Activated CD4-positive, alpha-beta T cell treated with anti-CD3 and anti-CD28 coated beads, Interleukin-2, amount 10 ng/mL, durations not matched to agents 24 days and 14 days (primary cell): ENCODE measurements around the gene MTCL1. TPM values are rescaled to one million over a fixed set of nuclear protein-coding genes. Genes with fewer than 3 reads are reported as not detected.
A peak's percentile ranks its signal among the peaks of the same experiment; 100 is the strongest.

ENCODE experiments used
- DNase-seq: peaks from one replicate; pipeline ENCODE4 v3.0.0; 2022
- H3K27ac Mint-ChIP-seq: one replicate; pipeline ENCODE4 v1.8.0; 2022; ENCODE audit warnings: mild to moderate bottlenecking, mixed read lengths
- H3K27me3 Mint-ChIP-seq: one replicate; pipeline ENCODE4 v1.8.0; 2022; ENCODE audit warnings: mixed read lengths
- H3K36me3 Mint-ChIP-seq: one replicate; pipeline ENCODE4 v1.8.0; 2022; ENCODE audit warnings: low read depth, mild to moderate bottlenecking, mixed read lengths
- H3K4me1 Mint-ChIP-seq: one replicate; pipeline ENCODE4 v1.8.0; 2021; ENCODE audit warnings: mixed read lengths
- H3K4me3 Mint-ChIP-seq: one replicate; pipeline ENCODE4 v1.8.0; 2022; ENCODE audit warnings: mild to moderate bottlenecking, moderate library complexity, mixed read lengths
- H3K9me3 Mint-ChIP-seq: one replicate; pipeline ENCODE4 v1.8.0; 2021; ENCODE audit warnings: mixed read lengths
- intact Hi-C: fragments of 100-400 bp; cut with micrococcal nuclease; formaldehyde crosslinking; loops from one replicate; pipeline ENCODE4 v1.15.1; 2023
- total RNA-seq: library from RNA; stranded (reverse); gene quantifications from 2 replicates; pipeline ENCODE4 v1.2.3, GENCODE V29; 2022

Gene MTCL1
- total RNA-seq, 1 donor from 2014 or later, result 0.09 TPM

- no peak for DNase-seq
- no peaks in the 10 kb centered on the region for H3K36me3 Mint-ChIP-seq
- no peaks in the 10 kb centered on the region for H3K9me3 Mint-ChIP-seq
- H3K4me3 Mint-ChIP-seq, result no peak overlapping the region
- peaks cover 9% of the 10 kb centered on the region for H3K27me3 Mint-ChIP-seq
- no peak overlapping the region for H3K27ac Mint-ChIP-seq
- intact Hi-C loops, result no loop called here
- H3K4me1 Mint-ChIP-seq, result no peaks in the 10 kb centered on the region
Observed at GRCh38 chr18:8726963-8727705, 21.8 kb downstream of the MTCL1 start.

DNA sequence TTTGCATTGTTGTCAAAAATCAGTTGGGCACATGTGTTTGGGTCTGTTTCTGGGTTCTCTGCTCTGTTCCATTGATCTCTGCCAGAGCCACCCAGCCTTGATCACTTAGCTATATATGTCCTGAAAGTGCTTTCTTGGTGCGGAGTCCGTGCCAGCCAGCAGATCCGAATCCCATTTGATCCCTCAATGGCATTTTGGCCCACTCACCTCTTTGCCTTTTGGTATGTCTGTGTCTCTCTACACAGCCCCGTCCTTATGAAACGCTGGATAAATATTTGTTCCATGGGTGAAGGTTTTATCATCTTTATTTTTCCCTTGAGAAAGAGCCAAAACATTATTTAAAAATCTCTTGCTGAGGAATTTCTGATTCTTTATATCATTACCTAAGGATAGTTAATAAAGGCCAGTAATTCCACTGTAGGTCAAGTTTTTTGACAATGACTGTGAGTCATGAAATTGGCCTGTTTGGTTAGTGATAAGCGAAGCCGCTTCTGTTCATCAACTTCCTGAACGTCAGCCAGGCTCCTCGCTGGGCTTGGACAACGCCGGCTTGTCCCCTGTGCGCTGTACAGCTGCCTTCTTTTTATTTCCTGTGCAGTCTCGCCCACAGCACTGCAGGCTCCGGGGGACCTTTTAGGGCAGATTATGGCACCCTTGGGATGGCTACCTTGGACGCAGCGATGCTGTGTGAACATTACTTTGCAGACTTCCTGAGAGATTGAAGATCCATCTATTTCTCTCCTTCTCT is 24.9 kb downstream of the MTCL1 start:
- intact Hi-C loops, result no loop called here
- Mint-ChIP-seq H3K27me3 (peaks cover 7% of the 10 kb centered on the region), H3K27ac (no peak overlapping the region), H3K4me1 (no peaks in the 10 kb centered on the region), H3K36me3 (no peaks in the 10 kb centered on the region), H3K9me3 (no peaks in the 10 kb centered on the region), H3K4me3 (no peak overlapping the region)
- DNase-seq, result no peak

- Mint-ChIP-seq H3K9me3 (no peaks in the 10 kb centered on the region), H3K4me3 (no peak overlapping the region), H3K36me3 (no peaks in the 10 kb centered on the region), H3K4me1 (no peaks in the 10 kb centered on the region), H3K27me3 (peaks cover 5% of the 10 kb centered on the region), H3K27ac (no peak overlapping the region)
- intact Hi-C loops, result no loop called here
- DNase-seq, result no peak
Observed at GRCh38 chr18:8732442-8733360, 27.3 kb downstream of the MTCL1 start.

- H3K27me3 Mint-ChIP-seq, result peaks cover 2% of the 10 kb centered on the region
- H3K36me3 Mint-ChIP-seq, result no peaks in the 10 kb centered on the region
- H3K9me3 Mint-ChIP-seq, result no peaks in the 10 kb centered on the region
- no peaks in the 10 kb centered on the region for H3K4me1 Mint-ChIP-seq
- H3K4me3 Mint-ChIP-seq, result no peak overlapping the region
- H3K27ac Mint-ChIP-seq, result no peak overlapping the region
- intact Hi-C loops, result no loop called here
- DNase-seq, result no peak
Observed at GRCh38 chr18:8734496-8734895, 29.1 kb downstream of the MTCL1 start.

GRCh38 chr18:8735274-8735673 is 29.9 kb downstream of the MTCL1 start:
- intact Hi-C loops, result no loop called here
- Mint-ChIP-seq H3K27me3 (no peaks in the 10 kb centered on the region), H3K4me1 (no peaks in the 10 kb centered on the region), H3K36me3 (no peaks in the 10 kb centered on the region), H3K27ac (no peak overlapping the region), H3K4me3 (no peak overlapping the region), H3K9me3 (no peaks in the 10 kb centered on the region)
- no peak for DNase-seq

GRCh38 chr18:8741117-8741516 is 35.8 kb downstream of the MTCL1 start:
- DNase-seq, result no peak
- Mint-ChIP-seq H3K27ac (no peak overlapping the region), H3K4me3 (no peak overlapping the region), H3K9me3 (peaks cover 13% of the 10 kb centered on the region), H3K4me1 (peaks cover 18% of the 10 kb centered on the region), H3K36me3 (no peaks in the 10 kb centered on the region), H3K27me3 (peaks cover 7% of the 10 kb centered on the region)
- intact Hi-C loops, result no loop called here

DNA sequence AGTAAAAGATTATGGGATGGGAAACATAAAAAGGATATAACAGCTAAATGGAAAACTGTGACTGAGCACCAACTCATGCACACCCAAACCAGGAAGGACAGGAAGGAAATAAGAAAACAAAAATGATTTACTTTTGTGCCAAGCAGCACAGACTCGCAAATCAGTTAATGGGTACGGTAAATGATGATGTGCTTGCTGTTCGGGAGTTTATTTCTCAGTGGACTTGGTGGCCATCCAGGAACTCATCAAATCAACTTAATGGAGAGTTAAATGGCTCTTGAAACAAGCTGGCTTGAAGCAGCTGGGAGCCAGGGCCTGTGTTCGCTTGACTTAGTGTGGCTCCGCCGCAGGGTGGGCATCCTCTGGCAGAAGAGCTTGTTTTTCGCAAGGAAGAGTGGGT is 36.2 kb downstream of the MTCL1 start:
- intact Hi-C loops, result no loop called here

DNA sequence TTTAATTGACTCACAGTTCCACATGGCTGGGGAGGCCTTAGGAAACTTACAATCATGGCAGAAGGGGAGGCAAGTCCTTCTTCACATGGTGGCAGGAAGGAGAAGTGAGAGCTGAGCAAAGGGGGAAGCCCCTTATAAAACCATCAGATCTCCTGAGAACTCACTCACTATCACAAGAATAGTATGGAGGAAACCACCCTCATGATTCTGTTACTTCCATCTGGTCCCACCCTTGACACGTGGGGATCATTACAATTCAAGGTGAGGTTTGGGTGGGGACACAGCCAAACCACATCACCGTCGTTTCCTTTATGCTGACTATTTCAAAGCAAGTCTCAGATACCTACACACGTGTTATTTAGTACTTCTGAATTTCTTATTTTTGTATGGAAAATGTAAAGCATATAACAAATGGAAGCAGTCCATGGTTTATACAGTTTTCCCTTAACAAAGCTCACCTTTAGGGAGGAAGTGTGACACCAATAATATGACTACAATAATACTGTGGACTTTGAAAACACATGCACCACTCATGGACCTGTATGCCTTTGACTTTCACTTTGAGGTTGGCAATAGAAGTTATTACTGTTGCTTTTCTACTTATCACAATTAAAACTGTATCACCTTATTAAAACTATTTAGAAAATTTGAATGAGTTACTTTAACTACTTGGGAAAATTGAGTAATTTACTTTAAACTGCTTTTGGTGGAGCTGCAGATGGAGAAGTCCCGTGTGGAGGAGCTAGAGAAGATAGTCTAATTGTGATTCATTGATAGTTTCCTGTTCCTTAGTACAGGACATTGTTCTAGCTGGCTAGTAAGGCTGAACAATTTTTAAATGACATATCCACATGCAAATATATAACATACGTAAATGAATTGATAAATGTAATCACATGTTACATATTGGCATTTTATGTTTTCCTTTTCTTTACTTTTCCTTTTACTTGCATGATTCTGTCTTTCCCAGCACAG is 37.3 kb downstream of the MTCL1 start:
- Mint-ChIP-seq H3K4me1 (peaks cover 18% of the 10 kb centered on the region), H3K9me3 (peaks cover 13% of the 10 kb centered on the region), H3K4me3 (no peak overlapping the region), H3K27me3 (peaks cover 7% of the 10 kb centered on the region), H3K27ac (no peak overlapping the region), H3K36me3 (no peaks in the 10 kb centered on the region)
- intact Hi-C loops, result no loop called here
- no peak for DNase-seq

More for the DNA sequence above, 36.2 kb downstream of the MTCL1 start:
- no peak overlapping the region for H3K27ac Mint-ChIP-seq
- H3K4me3 Mint-ChIP-seq, result no peak overlapping the region
- H3K4me1 Mint-ChIP-seq, result peaks cover 18% of the 10 kb centered on the region
- H3K9me3 Mint-ChIP-seq, result peaks cover 13% of the 10 kb centered on the region
- H3K36me3 Mint-ChIP-seq, result no peaks in the 10 kb centered on the region
- peaks cover 7% of the 10 kb centered on the region for H3K27me3 Mint-ChIP-seq
- no peak for DNase-seq

- no peak for DNase-seq
- no peak overlapping the region for H3K4me3 Mint-ChIP-seq
- H3K4me1 Mint-ChIP-seq, result peaks cover 18% of the 10 kb centered on the region
- no peak overlapping the region for H3K27ac Mint-ChIP-seq
- peaks cover 13% of the 10 kb centered on the region for H3K9me3 Mint-ChIP-seq
- no peaks in the 10 kb centered on the region for H3K36me3 Mint-ChIP-seq
- peaks cover 7% of the 10 kb centered on the region for H3K27me3 Mint-ChIP-seq
- intact Hi-C loops, result no loop called here
Observed at GRCh38 chr18:8744038-8744437, 38.7 kb downstream of the MTCL1 start.

DNA sequence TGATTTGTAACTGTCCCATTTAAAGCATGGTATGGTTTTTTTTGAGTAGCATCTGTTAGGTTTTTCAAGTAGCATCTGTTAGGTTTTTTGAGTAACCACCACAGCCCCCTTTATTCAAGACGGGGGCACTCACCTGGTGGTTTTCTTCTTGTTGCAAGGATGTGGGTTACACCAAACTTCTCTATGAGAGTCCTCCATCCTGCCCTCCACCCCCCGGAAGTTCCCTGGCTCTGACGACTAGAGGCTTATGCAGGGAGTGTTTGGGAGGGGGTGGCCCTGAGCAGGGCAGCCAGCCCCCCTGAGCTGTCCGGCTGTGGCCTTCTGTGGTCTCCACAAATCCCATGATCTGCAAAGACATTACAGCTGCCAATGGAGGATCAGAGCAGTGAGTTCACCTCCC is 39.3 kb downstream of the MTCL1 start:
- peak overlapping the region; percentile 32 for H3K4me3 Mint-ChIP-seq
- H3K9me3 Mint-ChIP-seq, result peaks cover 13% of the 10 kb centered on the region
- no peaks in the 10 kb centered on the region for H3K36me3 Mint-ChIP-seq
- H3K27ac Mint-ChIP-seq, result no peak overlapping the region
- peaks cover 18% of the 10 kb centered on the region for H3K4me1 Mint-ChIP-seq
- peaks cover 7% of the 10 kb centered on the region for H3K27me3 Mint-ChIP-seq
- intact Hi-C loops, result no loop called here
- DNase-seq, result peak; percentile 70

GRCh38 chr18:8745355-8746014 is 40.1 kb downstream of the MTCL1 start:
- peak overlapping the region; percentile 47 for H3K4me3 Mint-ChIP-seq
- H3K27ac Mint-ChIP-seq, result no peak overlapping the region
- peaks cover 13% of the 10 kb centered on the region for H3K9me3 Mint-ChIP-seq
- peaks cover 21% of the 10 kb centered on the region for H3K4me1 Mint-ChIP-seq
- no peaks in the 10 kb centered on the region for H3K36me3 Mint-ChIP-seq
- H3K27me3 Mint-ChIP-seq, result peaks cover 7% of the 10 kb centered on the region
- intact Hi-C loops, result no loop called here
- no peak for DNase-seq

DNA sequence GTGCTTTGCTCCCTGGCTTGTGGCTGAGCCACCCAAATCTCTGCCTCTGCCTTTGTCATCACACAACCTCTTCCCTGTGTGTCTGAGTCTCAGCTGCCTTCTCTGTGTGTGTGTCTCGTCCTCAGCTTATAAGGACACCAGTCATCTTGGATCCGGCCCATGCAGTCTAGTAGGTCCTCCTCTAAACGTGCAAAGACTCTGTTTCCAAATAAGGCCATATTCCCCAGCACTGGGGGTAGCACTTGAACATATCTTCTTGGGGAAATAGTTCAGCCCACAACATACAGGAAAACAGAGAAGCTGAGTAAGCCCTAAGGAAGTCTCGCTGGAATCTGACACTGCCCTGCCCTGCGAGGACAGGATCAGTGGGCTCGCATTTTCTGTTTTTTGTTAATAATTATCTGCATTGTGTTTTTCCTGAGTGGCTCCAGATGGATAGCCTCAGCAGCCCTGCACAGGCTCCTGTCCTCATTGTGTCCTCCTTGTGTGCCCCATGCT is 42.1 kb downstream of the MTCL1 start:
- intact Hi-C loops, result no loop called here
- no peaks in the 10 kb centered on the region for H3K36me3 Mint-ChIP-seq
- peaks cover 5% of the 10 kb centered on the region for H3K9me3 Mint-ChIP-seq
- H3K4me1 Mint-ChIP-seq, result peaks cover 26% of the 10 kb centered on the region
- no peak overlapping the region for H3K4me3 Mint-ChIP-seq
- H3K27me3 Mint-ChIP-seq, result peaks cover 7% of the 10 kb centered on the region
- no peak for DNase-seq
- H3K27ac Mint-ChIP-seq, result no peak overlapping the region
